SH-SY5Y (cell line): ENCODE data around the gene SPX.

ENCODE experiments used
- GATA2 ChIP-seq: IDR thresholded peaks from 2 replicates; pipeline ENCODE4 v1.6.1; 2011; ENCODE audit warnings: mild to moderate bottlenecking, low read depth, low read length
- GATA3 ChIP-seq: IDR thresholded peaks from 2 replicates; pipeline ENCODE4 v1.6.1; 2011; ENCODE audit warnings: low read depth, mild to moderate bottlenecking, low read length, moderate library complexity

GRCh38 chr12:21543151-21543550 is 17.1 kb downstream of the SPX start:
- TF ChIP-seq GATA2 (no peak), GATA3 (no peak)
